ENCODE results near the gene KCTD1.
A peak's percentile ranks its signal among the peaks of the same experiment; 100 is the strongest.

- TF ChIP-seq CTCF (IDR thresholded peaks at IDR 0.05), result 0 out of 2 replicates have a peak, but pooled peaks have one; percentile 16
- no peak for TF ChIP-seq ZFX (IDR thresholded peaks at IDR 0.05; ENCODE audit: borderline replicate concordance)
These were observed 143.1 kb downstream of the KCTD1 start for GRCh38 chr18:26405190-26405801.
